Astrocyte (in vitro differentiated cells and primary cell): ENCODE measurements around the gene PLXDC2. TPM values are rescaled to one million over a fixed set of nuclear protein-coding genes. Genes with fewer than 3 reads are reported as not detected.

ENCODE experiments used
- DNase-seq: peaks from one replicate; pipeline ENCODE4 v3.0.0-alpha.2; 2010; ENCODE audit warnings: low read depth
- FAIRE-seq: peaks from 2 replicates; lab custom pipeline; 2011; peaks lifted over from hg19 to GRCh38; lab: Jason Lieb, UNC
- H2AFZ ChIP-seq: 2 replicates; pipeline ENCODE4 v1.6.0; 2012; ENCODE audit warnings: low read depth, low read length, inconsistent platforms
- H3K27ac ChIP-seq: 2 replicates; pipeline ENCODE4 v1.5.1; 2011; ENCODE audit warnings: low read depth, low read length, inconsistent platforms
- H3K27me3 ChIP-seq: 2 replicates; pipeline ENCODE4 v1.6.0; 2011; ENCODE audit warnings: low read length, inconsistent platforms; ENCODE audit not compliant: insufficient read depth
- H3K36me3 ChIP-seq: 2 replicates; pipeline ENCODE4 v1.5.1; 2011; ENCODE audit warnings: low read length, inconsistent platforms; ENCODE audit not compliant: insufficient read depth
- H3K4me1 ChIP-seq: 2 replicates; pipeline ENCODE4 v1.5.1; 2011; ENCODE audit warnings: low read length, inconsistent platforms; ENCODE audit not compliant: insufficient read depth
- H3K4me2 ChIP-seq: 2 replicates; pipeline ENCODE4 v1.6.0; 2012; ENCODE audit warnings: low read length, inconsistent platforms
- H3K4me3 ChIP-seq: 2 replicates; pipeline ENCODE4 v1.5.1; 2011; ENCODE audit warnings: low read depth, mild to moderate bottlenecking, low read length, inconsistent platforms; ENCODE audit not compliant: insufficient read depth
- H3K79me2 ChIP-seq: 2 replicates; pipeline ENCODE4 v1.6.0; 2012; ENCODE audit warnings: mild to moderate bottlenecking, low read length, inconsistent platforms; ENCODE audit not compliant: insufficient read depth
- H3K9ac ChIP-seq: 2 replicates; pipeline ENCODE4 v1.6.0; 2012; ENCODE audit warnings: mild to moderate bottlenecking, low read length, inconsistent platforms
- H3K9me3 ChIP-seq: 2 replicates; pipeline ENCODE4 v1.5.1; 2012; ENCODE audit warnings: low read depth, mild to moderate bottlenecking, low read length, inconsistent platforms; ENCODE audit not compliant: insufficient read depth
- H4K20me1 ChIP-seq: 2 replicates; pipeline ENCODE4 v1.6.0; 2012; ENCODE audit warnings: low read length, inconsistent platforms; ENCODE audit not compliant: insufficient read depth
- H3K27ac Mint-ChIP-seq: one replicate; pipeline ENCODE4 v1.8.0; 2021; ENCODE audit warnings: mild to moderate bottlenecking, mixed read lengths; ENCODE audit not compliant: unreplicated experiment
- H3K27me3 Mint-ChIP-seq: one replicate; pipeline ENCODE4 v1.8.0; 2021; ENCODE audit warnings: low read depth, mixed read lengths; ENCODE audit not compliant: unreplicated experiment
- H3K36me3 Mint-ChIP-seq: one replicate; pipeline ENCODE4 v1.8.0; 2021; ENCODE audit warnings: low read depth, mixed read lengths; ENCODE audit not compliant: unreplicated experiment
- H3K4me1 Mint-ChIP-seq: one replicate; pipeline ENCODE4 v1.8.0; 2021; ENCODE audit warnings: low read depth, mixed read lengths; ENCODE audit not compliant: unreplicated experiment
- H3K4me3 Mint-ChIP-seq: one replicate; pipeline ENCODE4 v1.8.0; 2021; ENCODE audit warnings: mild to moderate bottlenecking, moderate library complexity, mixed read lengths; ENCODE audit not compliant: unreplicated experiment
- H3K9me3 Mint-ChIP-seq: one replicate; pipeline ENCODE4 v1.8.0; 2021; ENCODE audit warnings: mild to moderate bottlenecking, mixed read lengths; ENCODE audit not compliant: unreplicated experiment
- EZH2 ChIP-seq: IDR thresholded peaks from 2 replicates; pipeline ENCODE4 v1.6.1; 2012; ENCODE audit warnings: mild to moderate bottlenecking, low read length, inconsistent platforms; ENCODE audit not compliant: insufficient read depth
- total RNA-seq: library from RNA; stranded (reverse); gene quantifications from 2 replicates; pipeline ENCODE4 v1.2.1, GENCODE V29; 2021
- TF ChIP-seq, protein P1 (sequence below): IDR thresholded peaks from 2 replicates; pipeline ENCODE4 v1.5.1; 2011; ENCODE audit warnings: low read depth, mild to moderate bottlenecking, inconsistent platforms, low read length, moderate library complexity; ENCODE audit not compliant: insufficient read depth

The PLXDC2 gene
- total RNA-seq, 1 donor from 2014 or later = 36.1 TPM

DNA sequence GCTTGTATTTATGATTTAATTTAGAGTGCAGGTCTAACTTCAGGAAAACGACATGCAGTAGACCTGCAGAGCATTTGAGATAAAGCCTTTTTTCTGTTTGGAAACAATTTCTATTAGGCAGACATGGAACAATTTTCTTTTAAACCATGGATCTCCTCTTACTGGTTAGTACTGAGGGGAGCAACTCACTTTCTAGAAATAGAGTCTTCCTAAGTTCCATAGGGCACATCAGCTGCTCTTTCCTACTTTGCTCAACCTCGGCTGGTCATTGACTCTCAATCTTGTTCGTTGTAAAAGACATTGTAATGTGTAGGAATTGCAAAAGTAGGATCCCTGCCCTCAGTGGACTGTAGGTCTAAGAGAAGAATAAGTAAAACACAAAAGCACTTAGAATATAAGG, 58.0 kb downstream of the PLXDC2 start:
- no peak for FAIRE-seq
- DNase-seq = no peak
- Mint-ChIP-seq H3K36me3 (peaks cover 7% of the 10 kb centered on the region), H3K9me3 (no peaks in the 10 kb centered on the region), H3K4me1 (peaks cover 11% of the 10 kb centered on the region), H3K27ac (no peak overlapping the region), H3K27me3 (no peaks in the 10 kb centered on the region), H3K4me3 (no peak overlapping the region)
- Histone ChIP-seq H4K20me1 (no peaks in the 10 kb centered on the region), H3K36me3 (no peaks in the 10 kb centered on the region), H2AFZ (no peak overlapping the region), H3K9me3 (no peaks in the 10 kb centered on the region), H3K27me3 (no peaks in the 10 kb centered on the region), H3K9ac (no peak overlapping the region), H3K79me2 (no peaks in the 10 kb centered on the region), H3K4me3 (no peak overlapping the region), H3K4me1 (no peaks in the 10 kb centered on the region), H3K27ac (no peak overlapping the region), H3K4me2 (no peak overlapping the region)
- TF ChIP-seq EZH2 = no peak
- TF ChIP-seq, protein P1, sequence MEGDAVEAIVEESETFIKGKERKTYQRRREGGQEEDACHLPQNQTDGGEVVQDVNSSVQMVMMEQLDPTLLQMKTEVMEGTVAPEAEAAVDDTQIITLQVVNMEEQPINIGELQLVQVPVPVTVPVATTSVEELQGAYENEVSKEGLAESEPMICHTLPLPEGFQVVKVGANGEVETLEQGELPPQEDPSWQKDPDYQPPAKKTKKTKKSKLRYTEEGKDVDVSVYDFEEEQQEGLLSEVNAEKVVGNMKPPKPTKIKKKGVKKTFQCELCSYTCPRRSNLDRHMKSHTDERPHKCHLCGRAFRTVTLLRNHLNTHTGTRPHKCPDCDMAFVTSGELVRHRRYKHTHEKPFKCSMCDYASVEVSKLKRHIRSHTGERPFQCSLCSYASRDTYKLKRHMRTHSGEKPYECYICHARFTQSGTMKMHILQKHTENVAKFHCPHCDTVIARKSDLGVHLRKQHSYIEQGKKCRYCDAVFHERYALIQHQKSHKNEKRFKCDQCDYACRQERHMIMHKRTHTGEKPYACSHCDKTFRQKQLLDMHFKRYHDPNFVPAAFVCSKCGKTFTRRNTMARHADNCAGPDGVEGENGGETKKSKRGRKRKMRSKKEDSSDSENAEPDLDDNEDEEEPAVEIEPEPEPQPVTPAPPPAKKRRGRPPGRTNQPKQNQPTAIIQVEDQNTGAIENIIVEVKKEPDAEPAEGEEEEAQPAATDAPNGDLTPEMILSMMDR = no peak

DNA sequence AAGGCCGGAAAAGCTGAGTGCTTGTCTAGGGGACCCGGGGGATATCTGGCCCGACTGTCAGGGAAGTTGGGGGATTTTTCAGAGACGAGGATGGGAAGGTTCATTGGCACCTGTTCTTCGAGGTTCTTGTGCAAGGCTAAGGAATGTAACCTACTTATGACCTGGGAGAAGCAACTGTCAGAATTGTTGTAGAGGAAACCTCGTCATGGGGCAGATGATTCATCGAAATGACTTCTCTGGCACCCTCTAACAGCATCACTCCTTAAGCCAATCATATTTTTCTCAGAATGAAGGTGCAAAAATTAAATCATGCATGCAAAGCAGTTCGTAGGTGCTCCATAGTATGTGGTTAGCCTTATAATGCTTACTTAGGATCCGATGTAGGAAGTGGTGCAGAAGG, 58.6 kb downstream of the PLXDC2 start:
- Mint-ChIP-seq H3K9me3 (no peaks in the 10 kb centered on the region), H3K4me1 (peaks cover 11% of the 10 kb centered on the region), H3K27ac (no peak overlapping the region), H3K27me3 (no peaks in the 10 kb centered on the region), H3K4me3 (no peak overlapping the region), H3K36me3 (peaks cover 7% of the 10 kb centered on the region)
- no peak overlapping the region for H3K9ac ChIP-seq
- no peak overlapping the region for H3K4me3 ChIP-seq
- no peaks in the 10 kb centered on the region for H3K9me3 ChIP-seq
- H3K27me3 ChIP-seq = no peaks in the 10 kb centered on the region
- H2AFZ ChIP-seq = no peak overlapping the region
- no peak overlapping the region for H3K27ac ChIP-seq
- no peaks in the 10 kb centered on the region for H3K79me2 ChIP-seq
- no peaks in the 10 kb centered on the region for H4K20me1 ChIP-seq
- no peaks in the 10 kb centered on the region for H3K36me3 ChIP-seq
- H3K4me1 ChIP-seq = no peaks in the 10 kb centered on the region
- FAIRE-seq = no peak
- H3K4me2 ChIP-seq = no peak overlapping the region
- TF ChIP-seq EZH2 = no peak
- TF ChIP-seq, protein P1 = no peak
- DNase-seq = peak; percentile 35

DNA sequence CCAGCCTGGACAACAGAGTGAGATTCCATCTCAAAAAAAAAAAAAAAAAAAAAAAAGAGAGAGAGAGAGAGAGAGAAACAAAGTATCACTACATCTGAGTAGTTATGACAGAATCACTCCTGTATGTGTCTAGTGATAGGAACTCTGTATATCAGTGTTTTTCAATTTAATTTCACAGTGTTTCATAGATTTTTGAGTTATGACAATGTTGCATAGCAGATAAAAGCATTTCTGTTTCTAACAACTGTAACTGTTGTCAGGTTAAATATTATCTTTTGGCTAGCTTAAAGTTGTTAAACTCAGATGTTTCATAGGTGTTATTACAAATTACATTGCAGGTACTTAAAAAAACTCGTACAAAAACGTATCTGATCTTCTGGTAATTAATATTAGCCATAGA, 60.3 kb downstream of the PLXDC2 start:
- no peak overlapping the region for H3K27ac ChIP-seq
- H3K27me3 ChIP-seq = no peaks in the 10 kb centered on the region
- H2AFZ ChIP-seq = no peak overlapping the region
- H3K9ac ChIP-seq = no peak overlapping the region
- no peaks in the 10 kb centered on the region for H3K4me1 ChIP-seq
- peaks cover 1% of the 10 kb centered on the region for H3K9me3 Mint-ChIP-seq
- H3K9me3 ChIP-seq = no peaks in the 10 kb centered on the region
- no peaks in the 10 kb centered on the region for H3K79me2 ChIP-seq
- H3K4me1 Mint-ChIP-seq = peaks cover 11% of the 10 kb centered on the region
- DNase-seq = no peak
- H3K4me3 ChIP-seq = no peak overlapping the region
- no peak overlapping the region for H3K27ac Mint-ChIP-seq
- H3K36me3 ChIP-seq = no peaks in the 10 kb centered on the region
- no peaks in the 10 kb centered on the region for H3K27me3 Mint-ChIP-seq
- no peak overlapping the region for H3K4me3 Mint-ChIP-seq
- H3K36me3 Mint-ChIP-seq = peaks cover 3% of the 10 kb centered on the region
- no peak overlapping the region for H3K4me2 ChIP-seq
- no peaks in the 10 kb centered on the region for H4K20me1 ChIP-seq
- no peak for FAIRE-seq
- no peak for TF ChIP-seq EZH2
- TF ChIP-seq, protein P1 = no peak
